HUES6 (cell line): Measurements from ENCODE around the gene CASQ2.
"Not testable (repeated sequence)": the region's sequence is repeated elsewhere in the genome, so short reads cannot be mapped to it uniquely, and the experiment has no call there.

Experiments
- H3K27ac ChIP-seq: 2 replicates; pipeline ENCODE4 v1.7.0; 2013; ENCODE audit warnings: low read depth, mild to moderate bottlenecking, low read length, inconsistent platforms
- H3K27me3 ChIP-seq: 2 replicates; pipeline ENCODE4 v1.6.1; 2013; ENCODE audit warnings: low read length; ENCODE audit not compliant: control insufficient read depth, insufficient read depth
- H3K36me3 ChIP-seq: 2 replicates; pipeline ENCODE4 v1.6.1; 2013; ENCODE audit warnings: low read length; ENCODE audit not compliant: control insufficient read depth, insufficient read depth
- H3K4me1 ChIP-seq: 2 replicates; pipeline ENCODE4 v1.6.1; 2013; ENCODE audit warnings: low read length; ENCODE audit not compliant: control insufficient read depth, insufficient read depth
- H3K4me3 ChIP-seq: 2 replicates; pipeline ENCODE4 v1.5.1; 2013; ENCODE audit warnings: low read depth, low read length
- H3K9ac ChIP-seq: one replicate; pipeline ENCODE4 v1.6.1; 2013; ENCODE audit warnings: mild to moderate bottlenecking, low read length
- H3K9me3 ChIP-seq: 2 replicates; pipeline ENCODE4 v1.6.1; 2013; ENCODE audit warnings: low read depth, low read length; ENCODE audit not compliant: control insufficient read depth, insufficient read depth

Gene CASQ2

GRCh38 chr1:115781343-115781742 is 12.8 kb upstream of the CASQ2 start:
- Histone ChIP-seq H3K9me3 (peaks cover 5% of the 10 kb centered on the region; the same call in 1 of the 2 replicates), H3K4me3 (no peak overlapping the region), H3K9ac (no peak overlapping the region), H3K4me1 (peaks cover 12% of the 10 kb centered on the region; the same call in 1 of the 2 replicates), H3K36me3 (no peaks in the 10 kb centered on the region), H3K27me3 (no peaks in the 10 kb centered on the region), H3K27ac (no peak overlapping the region)

GRCh38 chr1:115780655-115781054 is 12.1 kb upstream of the CASQ2 start:
- not testable (repeated sequence) for H3K27ac ChIP-seq

GRCh38 chr1:115779075-115779474 is 10.6 kb upstream of the CASQ2 start:
- not testable (repeated sequence) for H3K4me3 ChIP-seq, H3K36me3 ChIP-seq, H3K27ac ChIP-seq, H3K9ac ChIP-seq, H3K9me3 ChIP-seq, H3K27me3 ChIP-seq
- H3K4me1 ChIP-seq = peaks cover 12% of the 10 kb centered on the region; the same call in 1 of the 2 replicates

More at GRCh38 chr1:115780655-115781054, 12.1 kb upstream of the CASQ2 start:
- not testable (repeated sequence) for H3K9me3 ChIP-seq, H3K4me3 ChIP-seq, H3K27me3 ChIP-seq, H3K36me3 ChIP-seq, H3K9ac ChIP-seq
- peaks cover 12% of the 10 kb centered on the region; the same call in 1 of the 2 replicates for H3K4me1 ChIP-seq

- H3K27me3 ChIP-seq = no peaks in the 10 kb centered on the region
- no peaks in the 10 kb centered on the region for H3K36me3 ChIP-seq
- 0 out of 2 replicates have a peak, but pooled peaks cover 6% of the 10 kb centered on the region for H3K4me1 ChIP-seq
- H3K27ac ChIP-seq = no peak overlapping the region
- no peaks in the 10 kb centered on the region for H3K9me3 ChIP-seq
- no peak overlapping the region for H3K9ac ChIP-seq
- peak overlapping the region; percentile 21; the same call in 1 of the 2 replicates for H3K4me3 ChIP-seq
These were observed 3.4 kb upstream of the CASQ2 start for GRCh38 chr1:115771847-115772457.

GRCh38 chr1:115771094-115771846 is 2.8 kb upstream of the CASQ2 start:
- no peaks in the 10 kb centered on the region for H3K36me3 ChIP-seq
- no peaks in the 10 kb centered on the region for H3K9me3 ChIP-seq
- 0 out of 2 replicates have a peak, but pooled peaks cover 6% of the 10 kb centered on the region for H3K4me1 ChIP-seq
- no peak overlapping the region for H3K27ac ChIP-seq
- no peak overlapping the region for H3K9ac ChIP-seq
- H3K27me3 ChIP-seq = no peaks in the 10 kb centered on the region
- peak overlapping the region; percentile 21; the same call in 1 of the 2 replicates for H3K4me3 ChIP-seq

- Histone ChIP-seq H3K4me3 (no peak overlapping the region), H3K27me3 (no peaks in the 10 kb centered on the region), H3K36me3 (no peaks in the 10 kb centered on the region), H3K9me3 (no peaks in the 10 kb centered on the region), H3K4me1 (peaks cover 11% of the 10 kb centered on the region; the same call in 1 of the 2 replicates), H3K9ac (no peak overlapping the region), H3K27ac (no peak overlapping the region)
These were observed 1.1 kb downstream of the CASQ2 start for GRCh38 chr1:115767403-115767802.

GRCh38 chr1:115765091-115765490 is 3.4 kb downstream of the CASQ2 start:
- Histone ChIP-seq H3K27me3 (no peaks in the 10 kb centered on the region), H3K36me3 (no peaks in the 10 kb centered on the region), H3K4me3 (no peak overlapping the region), H3K9me3 (no peaks in the 10 kb centered on the region), H3K4me1 (peaks cover 6% of the 10 kb centered on the region; the same call in 1 of the 2 replicates), H3K9ac (no peak overlapping the region), H3K27ac (no peak overlapping the region)

GRCh38 chr1:115764541-115764940 is 4.0 kb downstream of the CASQ2 start:
- peaks cover 6% of the 10 kb centered on the region; the same call in 1 of the 2 replicates for H3K4me1 ChIP-seq
- H3K9me3 ChIP-seq = no peaks in the 10 kb centered on the region
- H3K27me3 ChIP-seq = no peaks in the 10 kb centered on the region
- no peak overlapping the region for H3K9ac ChIP-seq
- no peak overlapping the region for H3K4me3 ChIP-seq
- no peaks in the 10 kb centered on the region for H3K36me3 ChIP-seq
- no peak overlapping the region for H3K27ac ChIP-seq

- Histone ChIP-seq H3K27ac (no peak overlapping the region), H3K9ac (no peak overlapping the region), H3K9me3 (no peaks in the 10 kb centered on the region), H3K36me3 (no peaks in the 10 kb centered on the region), H3K27me3 (no peaks in the 10 kb centered on the region), H3K4me1 (peaks cover 6% of the 10 kb centered on the region; the same call in 1 of the 2 replicates), H3K4me3 (no peak overlapping the region)
These were observed 5.7 kb downstream of the CASQ2 start for GRCh38 chr1:115762779-115763178.

- Histone ChIP-seq H3K4me3 (no peak overlapping the region), H3K9me3 (no peaks in the 10 kb centered on the region), H3K27me3 (no peaks in the 10 kb centered on the region), H3K9ac (no peak overlapping the region), H3K4me1 (peaks cover 6% of the 10 kb centered on the region; the same call in 1 of the 2 replicates), H3K36me3 (no peaks in the 10 kb centered on the region), H3K27ac (no peak overlapping the region)
These were observed 6.8 kb downstream of the CASQ2 start for GRCh38 chr1:115761601-115762302.

- Histone ChIP-seq H3K9me3 (no peaks in the 10 kb centered on the region), H3K27me3 (no peaks in the 10 kb centered on the region), H3K27ac (no peak overlapping the region), H3K36me3 (no peaks in the 10 kb centered on the region), H3K9ac (no peak overlapping the region), H3K4me3 (no peak overlapping the region), H3K4me1 (no peaks in the 10 kb centered on the region; the same call in 1 of the 2 replicates)
These were observed 10.7 kb downstream of the CASQ2 start for GRCh38 chr1:115757856-115758255.
